OCI-LY1 (cell line): ENCODE results near the gene DEXI.

Source experiments
- H2AFZ ChIP-seq: fragments of 200-600 bp; sonication (generic), shearing (Covaris generic); 2 replicates; pipeline ENCODE4 v1.6.0; 2014; ENCODE audit warnings: antibody characterized with exemption, mild to moderate bottlenecking, low read length
- H3F3A ChIP-seq: fragments of 200-600 bp; sonication (generic), shearing (Covaris generic); 2 replicates; pipeline ENCODE4 v1.6.0; 2014; ENCODE audit warnings: mild to moderate bottlenecking, antibody characterized with exemption, low read length, moderate library complexity; ENCODE audit not compliant: insufficient read depth
- H3K27ac ChIP-seq: fragments of 200-600 bp; sonication (generic); 2 replicates; pipeline ENCODE4 v1.5.1; 2014; ENCODE audit warnings: low read length, mixed run types, mild to moderate bottlenecking, low read depth; ENCODE audit not compliant: poor library complexity, severe bottlenecking
- H3K27me3 ChIP-seq: fragments of 200-600 bp; sonication (generic); 2 replicates; pipeline ENCODE4 v1.6.0; 2014; ENCODE audit warnings: antibody characterized with exemption, mild to moderate bottlenecking, low read length, moderate library complexity; ENCODE audit not compliant: insufficient read depth
- H3K36me3 ChIP-seq: fragments of 200-600 bp; sonication (generic); 2 replicates; pipeline ENCODE4 v1.6.1; 2014; ENCODE audit warnings: mild to moderate bottlenecking, antibody characterized with exemption, low read length, moderate library complexity, mixed read lengths; ENCODE audit not compliant: insufficient read depth
- H3K4me1 ChIP-seq: fragments of 200-600 bp; sonication (generic); 2 replicates; pipeline ENCODE4 v1.5.1; 2014; ENCODE audit warnings: mild to moderate bottlenecking, low read length, moderate library complexity; ENCODE audit not compliant: insufficient read depth, severe bottlenecking
- H3K4me2 ChIP-seq: fragments of 200-600 bp; sonication (generic), shearing (Covaris generic); 2 replicates; pipeline ENCODE4 v1.6.1; 2014; ENCODE audit warnings: low read length
- H3K4me3 ChIP-seq: fragments of 200-600 bp; sonication (generic); 2 replicates; pipeline ENCODE4 v1.5.1; 2014; ENCODE audit warnings: low read length, low read depth, mild to moderate bottlenecking, mixed read lengths; ENCODE audit not compliant: poor library complexity, severe bottlenecking
- H3K79me2 ChIP-seq: fragments of 200-600 bp; shearing (Covaris generic); 2 replicates; pipeline ENCODE4 v1.6.1; 2016; ENCODE audit warnings: mixed run types, low read length, mixed read lengths; ENCODE audit not compliant: insufficient read depth
- H3K9ac ChIP-seq: fragments of 200-600 bp; sonication (generic), shearing (Covaris generic); 2 replicates; pipeline ENCODE4 v1.6.1; 2014; ENCODE audit warnings: mild to moderate bottlenecking, low read length, mixed read lengths
- H3K9me2 ChIP-seq: fragments of 200-600 bp; sonication (generic), shearing (Covaris generic); 2 replicates; pipeline ENCODE4 v1.6.1; 2014; ENCODE audit warnings: low read depth, mild to moderate bottlenecking, low read length, mixed read lengths
- H3K9me3 ChIP-seq: fragments of 200-600 bp; shearing (Covaris generic); 2 replicates; pipeline ENCODE4 v1.6.1; 2014; ENCODE audit warnings: low read length, mixed read lengths
- H4K20me1 ChIP-seq: fragments of 200-600 bp; sonication (generic), shearing (Covaris generic); 2 replicates; pipeline ENCODE4 v1.6.0; 2016; ENCODE audit warnings: mild to moderate bottlenecking, low read length; ENCODE audit not compliant: insufficient read depth
- EZH2 ChIP-seq: fragments of 200-600 bp; sonication (generic), shearing (Covaris generic); IDR thresholded peaks from 2 replicates; pipeline ENCODE4 v1.8.0; 2017; ENCODE audit warnings: borderline replicate concordance, mixed run types, mild to moderate bottlenecking, antibody characterized with exemption, low read length, moderate library complexity, mixed read lengths
- TF ChIP-seq, protein P1 (sequence below): fragments of 200-600 bp; sonication (generic), shearing (Covaris generic); IDR thresholded peaks from 2 replicates; pipeline ENCODE4 v1.5.1; 2017; ENCODE audit warnings: mild to moderate bottlenecking, antibody characterized with exemption, low read length, moderate library complexity, mixed read lengths

Gene DEXI

DNA sequence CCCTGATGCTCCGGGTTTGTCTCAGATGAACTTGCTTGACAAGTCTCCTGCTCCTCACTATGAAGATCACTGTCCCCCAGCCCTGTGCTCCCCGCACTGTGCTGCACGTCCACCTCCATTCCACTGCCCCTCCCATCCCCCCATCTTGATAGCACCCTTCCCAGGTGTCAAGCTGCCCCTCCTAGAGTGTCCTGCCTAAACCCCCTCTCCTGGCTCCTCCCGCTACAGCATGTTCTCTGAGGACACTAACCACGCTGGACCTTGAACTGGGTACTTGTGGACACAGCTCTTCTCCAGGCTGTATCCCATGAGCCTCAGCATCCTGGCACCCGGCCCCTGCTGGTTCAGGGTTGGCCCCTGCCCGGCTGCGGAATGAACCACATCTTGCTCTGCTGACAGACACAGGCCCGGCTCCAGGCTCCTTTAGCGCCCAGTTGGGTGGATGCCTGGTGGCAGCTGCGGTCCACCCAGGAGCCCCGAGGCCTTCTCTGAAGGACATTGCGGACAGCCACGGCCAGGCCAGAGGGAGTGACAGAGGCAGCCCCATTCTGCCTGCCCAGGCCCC lies 18.5 kb downstream of the DEXI start:
- Histone ChIP-seq H3K9me3 (no peaks in the 10 kb centered on the region), H3K4me2 (no peak overlapping the region), H4K20me1 (no peaks in the 10 kb centered on the region), H3K9me2 (no peaks in the 10 kb centered on the region), H2AFZ (no peak overlapping the region), H3K36me3 (peaks cover 52% of the 10 kb centered on the region), H3K79me2 (no peaks in the 10 kb centered on the region), H3K4me3 (no peak overlapping the region), H3K4me1 (no peaks in the 10 kb centered on the region), H3K9ac (no peak overlapping the region), H3K27ac (no peak overlapping the region), H3K27me3 (no peaks in the 10 kb centered on the region; the same call in 1 of the 2 replicates), H3F3A (no peaks in the 10 kb centered on the region)
- no peak for TF ChIP-seq EZH2
- TF ChIP-seq, protein P1, sequence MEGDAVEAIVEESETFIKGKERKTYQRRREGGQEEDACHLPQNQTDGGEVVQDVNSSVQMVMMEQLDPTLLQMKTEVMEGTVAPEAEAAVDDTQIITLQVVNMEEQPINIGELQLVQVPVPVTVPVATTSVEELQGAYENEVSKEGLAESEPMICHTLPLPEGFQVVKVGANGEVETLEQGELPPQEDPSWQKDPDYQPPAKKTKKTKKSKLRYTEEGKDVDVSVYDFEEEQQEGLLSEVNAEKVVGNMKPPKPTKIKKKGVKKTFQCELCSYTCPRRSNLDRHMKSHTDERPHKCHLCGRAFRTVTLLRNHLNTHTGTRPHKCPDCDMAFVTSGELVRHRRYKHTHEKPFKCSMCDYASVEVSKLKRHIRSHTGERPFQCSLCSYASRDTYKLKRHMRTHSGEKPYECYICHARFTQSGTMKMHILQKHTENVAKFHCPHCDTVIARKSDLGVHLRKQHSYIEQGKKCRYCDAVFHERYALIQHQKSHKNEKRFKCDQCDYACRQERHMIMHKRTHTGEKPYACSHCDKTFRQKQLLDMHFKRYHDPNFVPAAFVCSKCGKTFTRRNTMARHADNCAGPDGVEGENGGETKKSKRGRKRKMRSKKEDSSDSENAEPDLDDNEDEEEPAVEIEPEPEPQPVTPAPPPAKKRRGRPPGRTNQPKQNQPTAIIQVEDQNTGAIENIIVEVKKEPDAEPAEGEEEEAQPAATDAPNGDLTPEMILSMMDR = no peak

DNA sequence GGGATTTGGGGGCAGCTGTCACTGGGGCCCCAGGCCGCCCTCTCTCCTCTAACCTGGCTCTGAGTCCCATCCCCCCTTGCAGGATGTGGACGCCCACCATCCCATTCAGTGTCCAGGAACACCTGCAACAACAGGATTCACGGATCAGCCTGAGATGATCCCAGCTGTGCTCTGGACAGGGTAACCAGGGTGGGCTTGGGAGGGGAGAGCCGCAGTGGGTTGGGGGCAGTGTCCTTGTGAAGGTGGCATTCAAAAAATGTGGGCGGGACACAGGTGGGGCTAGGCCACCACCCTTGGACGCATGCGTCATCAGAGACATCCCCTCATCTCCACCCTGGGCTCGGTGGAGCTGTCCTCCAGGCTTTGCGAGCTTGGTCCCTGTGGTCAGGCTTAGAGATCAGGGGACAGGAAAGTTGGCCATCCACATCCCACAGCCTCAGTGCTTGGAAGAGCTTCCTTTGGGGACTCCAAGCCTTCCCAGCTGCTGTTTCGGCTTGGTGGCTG lies 19.1 kb downstream of the DEXI start:
- peaks cover 5% of the 10 kb centered on the region for H3K4me1 ChIP-seq
- H3K36me3 ChIP-seq = peaks cover 52% of the 10 kb centered on the region
- H3K9me2 ChIP-seq = no peaks in the 10 kb centered on the region
- H3K27ac ChIP-seq = no peak overlapping the region
- no peak overlapping the region for H3K9ac ChIP-seq
- TF ChIP-seq, protein P1 = no peak
- no peak for TF ChIP-seq EZH2
- no peak overlapping the region for H2AFZ ChIP-seq
- H3K9me3 ChIP-seq = no peaks in the 10 kb centered on the region
- no peaks in the 10 kb centered on the region for H3F3A ChIP-seq
- no peak overlapping the region for H3K4me2 ChIP-seq
- no peak overlapping the region for H3K4me3 ChIP-seq
- no peaks in the 10 kb centered on the region for H3K79me2 ChIP-seq
- H3K27me3 ChIP-seq = no peaks in the 10 kb centered on the region; the same call in 1 of the 2 replicates
- H4K20me1 ChIP-seq = no peaks in the 10 kb centered on the region

DNA sequence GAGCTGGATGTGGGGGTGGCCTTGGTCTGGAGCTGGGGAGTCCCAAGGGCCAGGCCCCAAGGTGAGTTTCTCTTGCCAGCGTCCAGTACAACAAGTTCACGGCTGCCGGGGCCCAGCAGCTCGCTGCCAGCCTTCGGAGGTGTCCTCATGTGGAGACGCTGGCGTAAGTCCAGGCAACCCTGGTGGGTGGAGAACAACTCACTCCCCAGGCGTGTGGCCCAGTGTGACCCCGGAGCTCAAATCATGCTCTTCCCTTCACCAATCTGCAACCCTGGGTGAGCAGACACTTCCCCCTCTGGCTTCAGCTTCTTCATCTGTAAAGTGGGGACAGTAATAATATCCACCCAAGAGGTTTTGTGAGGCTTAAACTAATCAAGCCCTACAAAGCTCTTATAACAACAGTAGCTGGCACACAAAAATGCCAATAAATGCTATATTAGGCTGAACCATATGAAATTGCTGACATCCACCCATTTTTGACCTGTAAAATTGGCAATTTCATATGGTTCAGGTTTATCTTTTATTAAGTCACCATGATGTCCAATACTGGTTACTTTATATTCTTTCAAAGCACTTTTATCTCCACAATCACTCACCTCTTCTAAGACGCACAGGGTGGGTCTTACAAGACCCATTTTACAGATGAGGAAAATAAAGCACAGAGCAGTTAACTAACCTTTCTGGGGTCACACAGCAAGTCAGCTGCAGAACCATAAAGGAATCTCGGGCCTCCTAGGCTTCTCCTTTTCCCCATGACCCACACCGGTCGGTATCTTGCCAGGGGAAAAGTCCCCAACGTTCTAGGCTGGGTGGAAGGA lies 19.7 kb downstream of the DEXI start:
- Histone ChIP-seq H3K4me3 (no peak overlapping the region), H3K4me1 (peaks cover 7% of the 10 kb centered on the region), H3K36me3 (peaks cover 52% of the 10 kb centered on the region), H4K20me1 (no peaks in the 10 kb centered on the region), H3K9me2 (no peaks in the 10 kb centered on the region), H2AFZ (no peak overlapping the region), H3K9ac (no peak overlapping the region), H3F3A (no peaks in the 10 kb centered on the region), H3K27me3 (no peaks in the 10 kb centered on the region; the same call in 1 of the 2 replicates), H3K27ac (no peak overlapping the region), H3K9me3 (no peaks in the 10 kb centered on the region), H3K4me2 (no peak overlapping the region), H3K79me2 (no peaks in the 10 kb centered on the region)
- TF ChIP-seq EZH2 = no peak
- TF ChIP-seq, protein P1 = no peak
